H1 (cell line): Measurements from ENCODE around the gene SPEN. TPM values are rescaled to one million over a fixed set of nuclear protein-coding genes. Genes with fewer than 3 reads are reported as not detected.

Experiments used
- CHD7 ChIP-seq: fragments of 300-600 bp; sonication (generic); IDR thresholded peaks from 2 replicates; pipeline ENCODE4 v1.7.1; 2012; ENCODE audit warnings: low read length, moderate library complexity, mild to moderate bottlenecking, inconsistent platforms; ENCODE audit not compliant: insufficient replicate concordance
- polyA plus RNA-seq, 7 experiments: library from polyadenylated mRNA; depleted of rRNA in 3 of 7; stranded (reverse) in 5 of 7; unstranded in 2 of 7; fragments of >200 nt in 5 of 7; fragments of 200-250 nt in 2 of 7; gene quantifications; 1 replicate in 5 of 7; 2 replicates in 1 of 7; 4 replicates in 1 of 7; pipeline versions ENCODE4 v1.2.1 to v1.2.3, GENCODE V29; 2011 to 2013; ENCODE audit warnings: missing spikeins in 2 of 7, mixed read lengths in 2 of 7
- total RNA-seq: library from RNA; stranded (reverse); fragmentation: NEBNext Ultra II Directional; extraction: Animal tissue kit (Norgen Biotek cat#: 25700); gene quantifications from 2 replicates; pipeline ENCODE4 v1.2.1, GENCODE V29; 2021

The SPEN gene
- total and polyA plus RNA-seq, 2 of the 8 experiments (the other 6 are each of a cell fraction or from before 2014, with no cell fraction given): 12.5 to 52.1 TPM

- no peak for TF ChIP-seq CHD7
These were observed 37.8 kb downstream of the SPEN start (continued) for GRCh38 chr1:15885269-15885668.
